HEK293 (cell line): ENCODE data around the gene CEP295NL.

Experiments
- GLI4 ChIP-seq: fragments of 450-650 bp; formaldehyde crosslinking; IDR thresholded peaks from 2 replicates; pipeline ENCODE4 v1.5.1; 2016; ENCODE audit warnings: missing biosample characterization, missing genetic modification characterization
- MZF1 ChIP-seq: fragments of 450-650 bp; formaldehyde crosslinking; IDR thresholded peaks from 2 replicates; pipeline ENCODE4 v1.5.1; 2017; ENCODE audit warnings: missing biosample characterization, missing genetic modification characterization, borderline replicate concordance
- YY1 ChIP-seq: fragments of 450-650 bp; formaldehyde crosslinking; IDR thresholded peaks from 2 replicates; pipeline ENCODE4 v1.5.1; 2018; ENCODE audit warnings: missing biosample characterization, missing genetic modification characterization
- ZNF121 ChIP-seq: fragments of 450-650 bp; formaldehyde crosslinking; IDR thresholded peaks from 2 replicates; pipeline ENCODE4 v1.5.1; 2016; ENCODE audit warnings: missing biosample characterization, missing genetic modification characterization
- ZNF174 ChIP-seq: fragments of 450-650 bp; formaldehyde crosslinking; IDR thresholded peaks from 2 replicates; pipeline ENCODE4 v1.5.0; 2017; ENCODE audit warnings: missing biosample characterization, mild to moderate bottlenecking, missing genetic modification characterization
- ZNF221 ChIP-seq: fragments of 450-650 bp; formaldehyde crosslinking; IDR thresholded peaks from 2 replicates; pipeline ENCODE4 v1.5.1; 2017; ENCODE audit warnings: missing biosample characterization, missing genetic modification characterization, borderline replicate concordance
- ZNF776 ChIP-seq: fragments of 450-650 bp; formaldehyde crosslinking; IDR thresholded peaks from 2 replicates; pipeline ENCODE4 v1.5.0; 2017; ENCODE audit warnings: missing biosample characterization, missing genetic modification characterization, borderline replicate concordance
- ZXDB ChIP-seq: fragments of 450-650 bp; formaldehyde crosslinking; IDR thresholded peaks from 2 replicates; pipeline ENCODE4 v1.5.1; 2016; ENCODE audit warnings: missing biosample characterization, missing genetic modification characterization
- TF ChIP-seq, protein P1 (sequence below): fragments of 450-650 bp; formaldehyde crosslinking; IDR thresholded peaks from 2 replicates; pipeline ENCODE4 v1.5.1; 2016; ENCODE audit warnings: missing biosample characterization, missing genetic modification characterization
- TF ChIP-seq, protein P2 (sequence below): fragments of 450-650 bp; formaldehyde crosslinking; IDR thresholded peaks from 2 replicates; pipeline ENCODE4 v1.5.1; 2016; ENCODE audit warnings: missing biosample characterization, missing genetic modification characterization
- TF ChIP-seq, protein P3 (sequence below): fragments of 450-650 bp; formaldehyde crosslinking; IDR thresholded peaks from 2 replicates; pipeline ENCODE4 v1.5.1; 2016; ENCODE audit warnings: missing biosample characterization, missing genetic modification characterization, low read depth
- TF ChIP-seq, protein P4 (sequence below): fragments of 450-650 bp; formaldehyde crosslinking; optimal IDR thresholded peaks from 2 replicates; pipeline ENCODE3; 2016; ENCODE audit warnings: missing biosample characterization, mild to moderate bottlenecking, missing genetic modification characterization

DNA sequence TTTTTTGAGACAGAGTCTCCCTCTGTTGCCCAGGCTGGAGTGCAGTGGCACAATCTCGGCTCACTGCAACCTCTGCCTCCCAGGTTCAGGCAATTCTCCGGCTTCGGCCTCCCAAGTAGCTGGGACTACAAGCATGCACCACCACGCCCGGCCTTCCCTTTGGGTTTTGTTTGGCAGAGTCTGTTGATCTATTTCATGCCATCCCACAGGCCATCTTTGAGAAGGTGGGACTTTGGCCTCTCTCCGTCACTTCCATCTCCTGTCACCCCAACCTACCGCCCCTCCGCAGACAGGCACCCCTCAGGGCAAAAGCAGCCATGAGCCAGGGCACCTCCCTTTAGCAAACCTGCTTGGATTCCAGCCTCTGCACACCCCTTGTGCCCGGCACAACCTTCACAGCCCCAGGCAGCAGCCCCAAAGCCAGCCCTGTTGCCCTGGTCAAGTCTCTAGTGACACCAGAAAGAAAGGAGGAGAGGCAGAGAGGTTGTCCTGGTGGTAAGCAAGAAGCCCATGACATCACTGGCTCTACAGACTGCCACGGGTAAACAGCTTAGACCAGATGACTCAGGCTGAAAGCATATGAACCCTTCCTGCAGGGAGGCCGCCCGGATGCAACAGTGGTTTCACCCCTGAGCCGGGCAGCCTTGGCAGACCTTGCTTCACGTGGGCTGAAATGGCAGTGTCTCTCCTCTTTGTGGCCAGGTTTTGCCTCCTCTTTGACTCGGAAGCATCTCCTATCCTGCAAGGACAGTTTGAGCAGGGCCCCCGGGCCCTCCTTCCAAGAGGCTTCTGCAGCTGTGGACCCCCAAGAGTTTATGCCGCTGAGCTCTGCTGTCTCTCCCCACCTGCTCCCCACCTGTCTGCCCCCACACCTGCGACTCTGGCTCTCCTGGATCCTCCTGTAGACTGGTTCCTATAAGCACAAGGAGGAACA lies 30.3 kb upstream of the CEP295NL start:
- TF ChIP-seq, protein P1, sequence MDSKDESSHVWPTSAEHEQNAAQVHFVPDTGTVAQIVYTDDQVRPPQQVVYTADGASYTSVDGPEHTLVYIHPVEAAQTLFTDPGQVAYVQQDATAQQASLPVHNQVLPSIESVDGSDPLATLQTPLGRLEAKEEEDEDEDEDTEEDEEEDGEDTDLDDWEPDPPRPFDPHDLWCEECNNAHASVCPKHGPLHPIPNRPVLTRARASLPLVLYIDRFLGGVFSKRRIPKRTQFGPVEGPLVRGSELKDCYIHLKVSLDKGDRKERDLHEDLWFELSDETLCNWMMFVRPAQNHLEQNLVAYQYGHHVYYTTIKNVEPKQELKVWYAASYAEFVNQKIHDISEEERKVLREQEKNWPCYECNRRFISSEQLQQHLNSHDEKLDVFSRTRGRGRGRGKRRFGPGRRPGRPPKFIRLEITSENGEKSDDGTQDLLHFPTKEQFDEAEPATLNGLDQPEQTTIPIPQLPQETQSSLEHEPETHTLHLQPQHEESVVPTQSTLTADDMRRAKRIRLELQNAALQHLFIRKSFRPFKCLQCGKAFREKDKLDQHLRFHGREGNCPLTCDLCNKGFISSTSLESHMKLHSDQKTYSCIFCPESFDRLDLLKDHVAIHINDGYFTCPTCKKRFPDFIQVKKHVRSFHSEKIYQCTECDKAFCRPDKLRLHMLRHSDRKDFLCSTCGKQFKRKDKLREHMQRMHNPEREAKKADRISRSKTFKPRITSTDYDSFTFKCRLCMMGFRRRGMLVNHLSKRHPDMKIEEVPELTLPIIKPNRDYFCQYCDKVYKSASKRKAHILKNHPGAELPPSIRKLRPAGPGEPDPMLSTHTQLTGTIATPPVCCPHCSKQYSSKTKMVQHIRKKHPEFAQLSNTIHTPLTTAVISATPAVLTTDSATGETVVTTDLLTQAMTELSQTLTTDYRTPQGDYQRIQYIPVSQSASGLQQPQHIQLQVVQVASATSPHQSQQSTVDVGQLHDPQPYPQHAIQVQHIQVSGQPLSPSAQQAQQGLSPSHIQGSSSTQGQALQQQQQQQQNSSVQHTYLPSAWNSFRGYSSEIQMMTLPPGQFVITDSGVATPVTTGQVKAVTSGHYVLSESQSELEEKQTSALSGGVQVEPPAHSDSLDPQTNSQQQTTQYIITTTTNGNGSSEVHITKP (tag by site-specific recombination), result peak; percentile 93
- TF ChIP-seq, protein P2, sequence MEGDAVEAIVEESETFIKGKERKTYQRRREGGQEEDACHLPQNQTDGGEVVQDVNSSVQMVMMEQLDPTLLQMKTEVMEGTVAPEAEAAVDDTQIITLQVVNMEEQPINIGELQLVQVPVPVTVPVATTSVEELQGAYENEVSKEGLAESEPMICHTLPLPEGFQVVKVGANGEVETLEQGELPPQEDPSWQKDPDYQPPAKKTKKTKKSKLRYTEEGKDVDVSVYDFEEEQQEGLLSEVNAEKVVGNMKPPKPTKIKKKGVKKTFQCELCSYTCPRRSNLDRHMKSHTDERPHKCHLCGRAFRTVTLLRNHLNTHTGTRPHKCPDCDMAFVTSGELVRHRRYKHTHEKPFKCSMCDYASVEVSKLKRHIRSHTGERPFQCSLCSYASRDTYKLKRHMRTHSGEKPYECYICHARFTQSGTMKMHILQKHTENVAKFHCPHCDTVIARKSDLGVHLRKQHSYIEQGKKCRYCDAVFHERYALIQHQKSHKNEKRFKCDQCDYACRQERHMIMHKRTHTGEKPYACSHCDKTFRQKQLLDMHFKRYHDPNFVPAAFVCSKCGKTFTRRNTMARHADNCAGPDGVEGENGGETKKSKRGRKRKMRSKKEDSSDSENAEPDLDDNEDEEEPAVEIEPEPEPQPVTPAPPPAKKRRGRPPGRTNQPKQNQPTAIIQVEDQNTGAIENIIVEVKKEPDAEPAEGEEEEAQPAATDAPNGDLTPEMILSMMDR, result no peak
- TF ChIP-seq ZNF221, result no peak
- no peak for TF ChIP-seq ZNF174
- TF ChIP-seq, protein P3, sequence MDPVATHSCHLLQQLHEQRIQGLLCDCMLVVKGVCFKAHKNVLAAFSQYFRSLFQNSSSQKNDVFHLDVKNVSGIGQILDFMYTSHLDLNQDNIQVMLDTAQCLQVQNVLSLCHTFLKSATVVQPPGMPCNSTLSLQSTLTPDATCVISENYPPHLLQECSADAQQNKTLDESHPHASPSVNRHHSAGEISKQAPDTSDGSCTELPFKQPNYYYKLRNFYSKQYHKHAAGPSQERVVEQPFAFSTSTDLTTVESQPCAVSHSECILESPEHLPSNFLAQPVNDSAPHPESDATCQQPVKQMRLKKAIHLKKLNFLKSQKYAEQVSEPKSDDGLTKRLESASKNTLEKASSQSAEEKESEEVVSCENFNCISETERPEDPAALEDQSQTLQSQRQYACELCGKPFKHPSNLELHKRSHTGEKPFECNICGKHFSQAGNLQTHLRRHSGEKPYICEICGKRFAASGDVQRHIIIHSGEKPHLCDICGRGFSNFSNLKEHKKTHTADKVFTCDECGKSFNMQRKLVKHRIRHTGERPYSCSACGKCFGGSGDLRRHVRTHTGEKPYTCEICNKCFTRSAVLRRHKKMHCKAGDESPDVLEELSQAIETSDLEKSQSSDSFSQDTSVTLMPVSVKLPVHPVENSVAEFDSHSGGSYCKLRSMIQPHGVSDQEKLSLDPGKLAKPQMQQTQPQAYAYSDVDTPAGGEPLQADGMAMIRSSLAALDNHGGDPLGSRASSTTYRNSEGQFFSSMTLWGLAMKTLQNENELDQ (tag by site-specific recombination), result no peak
- TF ChIP-seq, protein P4, sequence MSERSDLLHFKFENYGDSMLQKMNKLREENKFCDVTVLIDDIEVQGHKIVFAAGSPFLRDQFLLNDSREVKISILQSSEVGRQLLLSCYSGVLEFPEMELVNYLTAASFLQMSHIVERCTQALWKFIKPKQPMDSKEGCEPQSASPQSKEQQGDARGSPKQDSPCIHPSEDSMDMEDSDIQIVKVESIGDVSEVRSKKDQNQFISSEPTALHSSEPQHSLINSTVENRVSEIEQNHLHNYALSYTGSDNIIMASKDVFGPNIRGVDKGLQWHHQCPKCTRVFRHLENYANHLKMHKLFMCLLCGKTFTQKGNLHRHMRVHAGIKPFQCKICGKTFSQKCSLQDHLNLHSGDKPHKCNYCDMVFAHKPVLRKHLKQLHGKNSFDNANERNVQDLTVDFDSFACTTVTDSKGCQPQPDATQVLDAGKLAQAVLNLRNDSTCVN (tag by site-specific recombination), result no peak
- TF ChIP-seq ZNF121 (tag by site-specific recombination), result no peak
- no peak for TF ChIP-seq ZXDB (tag by site-specific recombination)
- TF ChIP-seq GLI4, result no peak
- no peak for TF ChIP-seq MZF1
- no peak for TF ChIP-seq ZNF776 (tag by site-specific recombination)
- TF ChIP-seq YY1, result no peak
